Measurements from ENCODE around the gene PYGO1.

DNA sequence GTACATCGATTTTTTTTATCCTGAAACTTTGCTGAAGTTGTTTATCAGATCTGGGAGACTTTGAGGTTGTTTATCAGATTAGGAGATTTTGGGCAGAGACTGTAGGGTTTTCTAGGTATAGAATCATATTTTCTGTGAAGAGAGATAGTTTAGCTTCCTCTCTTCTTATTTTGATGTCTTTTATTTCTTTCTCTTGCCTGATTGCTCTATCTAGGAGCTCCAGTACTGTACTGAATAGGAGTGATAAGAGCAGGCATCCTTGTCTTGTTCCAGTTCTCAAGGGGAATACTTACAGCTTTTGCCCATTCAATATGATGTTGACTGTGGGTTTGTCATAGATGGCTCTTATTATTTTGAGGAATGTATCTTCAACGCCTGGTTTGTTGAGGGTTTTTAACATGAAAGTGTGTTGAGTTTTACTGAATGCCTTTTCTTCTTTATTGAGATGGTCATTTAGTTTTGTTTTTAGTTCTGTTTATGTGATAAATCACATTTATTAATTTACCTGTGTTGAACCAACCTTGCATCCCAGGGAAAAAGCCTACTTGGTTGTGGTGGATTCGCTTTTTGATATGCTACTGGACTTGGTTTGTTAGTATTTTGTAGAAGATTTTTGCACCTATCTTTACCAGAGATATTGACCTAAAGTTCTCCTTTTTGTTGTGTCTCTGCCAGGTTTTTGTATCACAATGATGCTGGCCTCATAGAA is 65.2 kb downstream of the PYGO1 start:
- TF ChIP-seq, protein P1, sequence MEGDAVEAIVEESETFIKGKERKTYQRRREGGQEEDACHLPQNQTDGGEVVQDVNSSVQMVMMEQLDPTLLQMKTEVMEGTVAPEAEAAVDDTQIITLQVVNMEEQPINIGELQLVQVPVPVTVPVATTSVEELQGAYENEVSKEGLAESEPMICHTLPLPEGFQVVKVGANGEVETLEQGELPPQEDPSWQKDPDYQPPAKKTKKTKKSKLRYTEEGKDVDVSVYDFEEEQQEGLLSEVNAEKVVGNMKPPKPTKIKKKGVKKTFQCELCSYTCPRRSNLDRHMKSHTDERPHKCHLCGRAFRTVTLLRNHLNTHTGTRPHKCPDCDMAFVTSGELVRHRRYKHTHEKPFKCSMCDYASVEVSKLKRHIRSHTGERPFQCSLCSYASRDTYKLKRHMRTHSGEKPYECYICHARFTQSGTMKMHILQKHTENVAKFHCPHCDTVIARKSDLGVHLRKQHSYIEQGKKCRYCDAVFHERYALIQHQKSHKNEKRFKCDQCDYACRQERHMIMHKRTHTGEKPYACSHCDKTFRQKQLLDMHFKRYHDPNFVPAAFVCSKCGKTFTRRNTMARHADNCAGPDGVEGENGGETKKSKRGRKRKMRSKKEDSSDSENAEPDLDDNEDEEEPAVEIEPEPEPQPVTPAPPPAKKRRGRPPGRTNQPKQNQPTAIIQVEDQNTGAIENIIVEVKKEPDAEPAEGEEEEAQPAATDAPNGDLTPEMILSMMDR (IDR thresholded peaks at IDR 0.05; ENCODE audit: low read depth, low read length, missing input control), result no peak
- TF ChIP-seq, protein P2, sequence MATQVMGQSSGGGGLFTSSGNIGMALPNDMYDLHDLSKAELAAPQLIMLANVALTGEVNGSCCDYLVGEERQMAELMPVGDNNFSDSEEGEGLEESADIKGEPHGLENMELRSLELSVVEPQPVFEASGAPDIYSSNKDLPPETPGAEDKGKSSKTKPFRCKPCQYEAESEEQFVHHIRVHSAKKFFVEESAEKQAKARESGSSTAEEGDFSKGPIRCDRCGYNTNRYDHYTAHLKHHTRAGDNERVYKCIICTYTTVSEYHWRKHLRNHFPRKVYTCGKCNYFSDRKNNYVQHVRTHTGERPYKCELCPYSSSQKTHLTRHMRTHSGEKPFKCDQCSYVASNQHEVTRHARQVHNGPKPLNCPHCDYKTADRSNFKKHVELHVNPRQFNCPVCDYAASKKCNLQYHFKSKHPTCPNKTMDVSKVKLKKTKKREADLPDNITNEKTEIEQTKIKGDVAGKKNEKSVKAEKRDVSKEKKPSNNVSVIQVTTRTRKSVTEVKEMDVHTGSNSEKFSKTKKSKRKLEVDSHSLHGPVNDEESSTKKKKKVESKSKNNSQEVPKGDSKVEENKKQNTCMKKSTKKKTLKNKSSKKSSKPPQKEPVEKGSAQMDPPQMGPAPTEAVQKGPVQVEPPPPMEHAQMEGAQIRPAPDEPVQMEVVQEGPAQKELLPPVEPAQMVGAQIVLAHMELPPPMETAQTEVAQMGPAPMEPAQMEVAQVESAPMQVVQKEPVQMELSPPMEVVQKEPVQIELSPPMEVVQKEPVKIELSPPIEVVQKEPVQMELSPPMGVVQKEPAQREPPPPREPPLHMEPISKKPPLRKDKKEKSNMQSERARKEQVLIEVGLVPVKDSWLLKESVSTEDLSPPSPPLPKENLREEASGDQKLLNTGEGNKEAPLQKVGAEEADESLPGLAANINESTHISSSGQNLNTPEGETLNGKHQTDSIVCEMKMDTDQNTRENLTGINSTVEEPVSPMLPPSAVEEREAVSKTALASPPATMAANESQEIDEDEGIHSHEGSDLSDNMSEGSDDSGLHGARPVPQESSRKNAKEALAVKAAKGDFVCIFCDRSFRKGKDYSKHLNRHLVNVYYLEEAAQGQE (IDR thresholded peaks at IDR 0.05), result no peak
- TF ChIP-seq JUND (IDR thresholded peaks at IDR 0.05) (no peak), SP1 (IDR thresholded peaks at IDR 0.05) (no peak), GABPA (IDR thresholded peaks at IDR 0.05 in 1 of 2, conservative IDR thresholded peaks at IDR 0.05 in 1 of 2) (no peak), RXRA (IDR thresholded peaks at IDR 0.05) (no peak), YY1 (IDR thresholded peaks at IDR 0.05) (no peak), TAF1 (conservative IDR thresholded peaks at IDR 0.05) (no peak), RAD21 (IDR thresholded peaks at IDR 0.05) (no peak), FOXA2 (IDR thresholded peaks at IDR 0.05) (no peak)
- TF ChIP-seq, protein P3, sequence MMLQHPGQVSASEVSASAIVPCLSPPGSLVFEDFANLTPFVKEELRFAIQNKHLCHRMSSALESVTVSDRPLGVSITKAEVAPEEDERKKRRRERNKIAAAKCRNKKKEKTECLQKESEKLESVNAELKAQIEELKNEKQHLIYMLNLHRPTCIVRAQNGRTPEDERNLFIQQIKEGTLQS (IDR thresholded peaks at IDR 0.05), result no peak
- TF ChIP-seq, protein P4, sequence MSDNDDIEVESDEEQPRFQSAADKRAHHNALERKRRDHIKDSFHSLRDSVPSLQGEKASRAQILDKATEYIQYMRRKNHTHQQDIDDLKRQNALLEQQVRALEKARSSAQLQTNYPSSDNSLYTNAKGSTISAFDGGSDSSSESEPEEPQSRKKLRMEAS (IDR thresholded peaks at IDR 0.05), result no peak
- TF ChIP-seq, protein P5, sequence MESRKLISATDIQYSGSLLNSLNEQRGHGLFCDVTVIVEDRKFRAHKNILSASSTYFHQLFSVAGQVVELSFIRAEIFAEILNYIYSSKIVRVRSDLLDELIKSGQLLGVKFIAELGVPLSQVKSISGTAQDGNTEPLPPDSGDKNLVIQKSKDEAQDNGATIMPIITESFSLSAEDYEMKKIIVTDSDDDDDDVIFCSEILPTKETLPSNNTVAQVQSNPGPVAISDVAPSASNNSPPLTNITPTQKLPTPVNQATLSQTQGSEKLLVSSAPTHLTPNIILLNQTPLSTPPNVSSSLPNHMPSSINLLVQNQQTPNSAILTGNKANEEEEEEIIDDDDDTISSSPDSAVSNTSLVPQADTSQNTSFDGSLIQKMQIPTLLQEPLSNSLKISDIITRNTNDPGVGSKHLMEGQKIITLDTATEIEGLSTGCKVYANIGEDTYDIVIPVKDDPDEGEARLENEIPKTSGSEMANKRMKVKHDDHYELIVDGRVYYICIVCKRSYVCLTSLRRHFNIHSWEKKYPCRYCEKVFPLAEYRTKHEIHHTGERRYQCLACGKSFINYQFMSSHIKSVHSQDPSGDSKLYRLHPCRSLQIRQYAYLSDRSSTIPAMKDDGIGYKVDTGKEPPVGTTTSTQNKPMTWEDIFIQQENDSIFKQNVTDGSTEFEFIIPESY (IDR thresholded peaks at IDR 0.05), result no peak
